Measurements from ENCODE around the gene ADARB1.
A peak's percentile ranks its signal among the peaks of the same experiment; 100 is the strongest.

GRCh38 chr21:45152265-45152746 is 77.9 kb downstream of the ADARB1 start:
- TF ChIP-seq, protein P1, sequence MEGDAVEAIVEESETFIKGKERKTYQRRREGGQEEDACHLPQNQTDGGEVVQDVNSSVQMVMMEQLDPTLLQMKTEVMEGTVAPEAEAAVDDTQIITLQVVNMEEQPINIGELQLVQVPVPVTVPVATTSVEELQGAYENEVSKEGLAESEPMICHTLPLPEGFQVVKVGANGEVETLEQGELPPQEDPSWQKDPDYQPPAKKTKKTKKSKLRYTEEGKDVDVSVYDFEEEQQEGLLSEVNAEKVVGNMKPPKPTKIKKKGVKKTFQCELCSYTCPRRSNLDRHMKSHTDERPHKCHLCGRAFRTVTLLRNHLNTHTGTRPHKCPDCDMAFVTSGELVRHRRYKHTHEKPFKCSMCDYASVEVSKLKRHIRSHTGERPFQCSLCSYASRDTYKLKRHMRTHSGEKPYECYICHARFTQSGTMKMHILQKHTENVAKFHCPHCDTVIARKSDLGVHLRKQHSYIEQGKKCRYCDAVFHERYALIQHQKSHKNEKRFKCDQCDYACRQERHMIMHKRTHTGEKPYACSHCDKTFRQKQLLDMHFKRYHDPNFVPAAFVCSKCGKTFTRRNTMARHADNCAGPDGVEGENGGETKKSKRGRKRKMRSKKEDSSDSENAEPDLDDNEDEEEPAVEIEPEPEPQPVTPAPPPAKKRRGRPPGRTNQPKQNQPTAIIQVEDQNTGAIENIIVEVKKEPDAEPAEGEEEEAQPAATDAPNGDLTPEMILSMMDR (conservative IDR thresholded peaks at IDR 0.05; ENCODE audit: low read depth in 2 of 2), result peak; percentile 21 to 64; a peak in 3 of 4 replicates
- no peak for TF ChIP-seq POLR2AphosphoS5 (IDR thresholded peaks at IDR 0.05; ENCODE audit: low read depth)
- TF ChIP-seq EZH2 (IDR thresholded peaks at IDR 0.05; ENCODE audit: low read depth, unreplicated experiment), result no peak
- TF ChIP-seq REST (IDR thresholded peaks at IDR 0.05; ENCODE audit: unreplicated experiment), result no peak
- TF ChIP-seq JUNB (IDR thresholded peaks at IDR 0.05; ENCODE audit: unreplicated experiment), result no peak
- TF ChIP-seq EZH2phosphoT487 (IDR thresholded peaks at IDR 0.05; ENCODE audit: unreplicated experiment), result no peak
- no peak for TF ChIP-seq NANOG (IDR thresholded peaks at IDR 0.05; ENCODE audit: borderline replicate concordance)
